Endodermal cell (in vitro differentiated cells): ENCODE data around the gene THSD4. TPM values are rescaled to one million over a fixed set of nuclear protein-coding genes. Genes with fewer than 3 reads are reported as not detected.

ENCODE experiments used
- DNase-seq: peaks from one replicate; pipeline ENCODE4 v3.0.0-alpha.2; 2017
- H3K27ac ChIP-seq: 2 replicates; pipeline ENCODE4 v1.5.1; 2013; ENCODE audit warnings: mild to moderate bottlenecking, low read depth, low read length, moderate library complexity
- H3K27me3 ChIP-seq: 2 replicates; pipeline ENCODE4 v1.6.1; 2013; ENCODE audit warnings: mild to moderate bottlenecking, low read length, moderate library complexity; ENCODE audit not compliant: insufficient read depth, control insufficient read depth, poor library complexity, severe bottlenecking
- H3K36me3 ChIP-seq: 2 replicates; pipeline ENCODE4 v1.7.0; 2013; ENCODE audit warnings: mild to moderate bottlenecking, low read length, moderate library complexity; ENCODE audit not compliant: control insufficient read depth, insufficient read depth
- H3K4me1 ChIP-seq: one replicate; pipeline ENCODE4 v1.7.0; 2013; ENCODE audit warnings: low read length; ENCODE audit not compliant: control insufficient read depth, insufficient read depth
- H3K4me3 ChIP-seq: 2 replicates; pipeline ENCODE4 v1.5.1; 2013; ENCODE audit warnings: mild to moderate bottlenecking, low read length, moderate library complexity
- H3K9ac ChIP-seq: 2 replicates; pipeline ENCODE4 v1.6.1; 2013; ENCODE audit warnings: mild to moderate bottlenecking, low read length, moderate library complexity; ENCODE audit not compliant: poor library complexity, severe bottlenecking; ENCODE audit errors: extremely low read depth
- H3K9me3 ChIP-seq: 2 replicates; pipeline ENCODE4 v1.6.1; 2013; ENCODE audit warnings: mild to moderate bottlenecking, low read length, moderate library complexity; ENCODE audit not compliant: control insufficient read depth
- H3K27ac Mint-ChIP-seq: 2 replicates; pipeline ENCODE4 v1.8.0; 2020; ENCODE audit warnings: mixed read lengths
- H3K27me3 Mint-ChIP-seq: 2 replicates; pipeline ENCODE4 v1.8.0; 2021; ENCODE audit warnings: mild to moderate bottlenecking, mixed read lengths; ENCODE audit not compliant: insufficient read depth
- H3K36me3 Mint-ChIP-seq: 2 replicates; pipeline ENCODE4 v1.8.0; 2020; ENCODE audit warnings: low read depth, mixed read lengths
- H3K4me1 Mint-ChIP-seq: 2 replicates; pipeline ENCODE4 v1.8.0; 2020; ENCODE audit warnings: mixed read lengths
- H3K4me3 Mint-ChIP-seq: 2 replicates; pipeline ENCODE4 v1.8.0; 2020; ENCODE audit warnings: mild to moderate bottlenecking, moderate library complexity, mixed read lengths
- H3K9me3 Mint-ChIP-seq: 2 replicates; pipeline ENCODE4 v1.8.0; 2020; ENCODE audit warnings: mild to moderate bottlenecking, mixed read lengths
- CTCF ChIP-seq: fragments of 200-600 bp; sonication (generic); conservative IDR thresholded peaks from 2 replicates; pipeline ENCODE4 v1.5.0; 2021; ENCODE audit warnings: antibody characterized with exemption, mild to moderate bottlenecking
- WGBS, 2 experiments: methylation state at CpG; one replicate each; pipeline versions ENCODE4 v1.1.5 to v1.1.7; 2013; ENCODE audit warnings: missing lambda C conversion rate in 2 of 2, mixed read lengths in 1 of 2; ENCODE audit not compliant: insufficient coverage in 1 of 2, insufficient read length in 1 of 2; 5-methylcytosine and 5-hydroxymethylcytosine counted together
- total RNA-seq, 2 donors: library from RNA; stranded (reverse); fragmentation: NEBNext Ultra II Directional in 1 of 2; extraction: Animal tissue kit (Norgen Biotek cat#: 25700) in 1 of 2; gene quantifications; 2 replicates in 1 of 2; 3 replicates in 1 of 2; pipeline ENCODE4 v1.2.1, GENCODE V29; 2021

The THSD4 gene
- total RNA-seq, 2 donors from 2014 or later: 4.6 to 5.4 TPM

GRCh38 chr15:71110405-71111180, 4.7 kb upstream of the THSD4 start:
- Mint-ChIP-seq H3K4me1 (peaks cover 34% of the 10 kb centered on the region), H3K4me3 (no peak overlapping the region), H3K27me3 (no peaks in the 10 kb centered on the region), H3K36me3 (no peaks in the 10 kb centered on the region), H3K27ac (no peak overlapping the region), H3K9me3 (no peaks in the 10 kb centered on the region)
- peaks cover 4% of the 10 kb centered on the region for H3K4me1 ChIP-seq
- no peaks in the 10 kb centered on the region for H3K9me3 ChIP-seq
- no peak for TF ChIP-seq CTCF
- no peaks in the 10 kb centered on the region for H3K36me3 ChIP-seq
- no peak overlapping the region for H3K27ac ChIP-seq
- H3K27me3 ChIP-seq: no peaks in the 10 kb centered on the region
- 88 to 89% methylated on average over 8 to 13 of the region's 13 CpGs for WGBS, 2 experiments
- no peak overlapping the region for H3K4me3 ChIP-seq
- peak; percentile 62 for DNase-seq
- no peak overlapping the region for H3K9ac ChIP-seq

- no peaks in the 10 kb centered on the region for H3K36me3 Mint-ChIP-seq
Observed at GRCh38 chr15:71111181-71111565, 4.1 kb upstream of the THSD4 start.

GRCh38 chr15:71111950-71112349, 3.3 kb upstream of the THSD4 start:
- Histone ChIP-seq H3K27ac (no peak overlapping the region), H3K9ac (no peak overlapping the region), H3K4me3 (no peak overlapping the region), H3K4me1 (peaks cover 4% of the 10 kb centered on the region), H3K36me3 (no peaks in the 10 kb centered on the region), H3K9me3 (no peaks in the 10 kb centered on the region), H3K27me3 (peaks cover 11% of the 10 kb centered on the region)
- peaks cover 40% of the 10 kb centered on the region for H3K4me1 Mint-ChIP-seq
- no peak overlapping the region for H3K27ac Mint-ChIP-seq
- no peak overlapping the region for H3K4me3 Mint-ChIP-seq
- H3K9me3 Mint-ChIP-seq: no peaks in the 10 kb centered on the region
- peaks cover 10% of the 10 kb centered on the region for H3K27me3 Mint-ChIP-seq
- no peak for DNase-seq
- 74% methylated on average over 4 of the region's 4 CpGs; no CpG with 5 or more reads in 1 of the 2 experiments for WGBS, 2 experiments
- no peak for TF ChIP-seq CTCF
- H3K36me3 Mint-ChIP-seq: no peaks in the 10 kb centered on the region

More at GRCh38 chr15:71111181-71111565, 4.1 kb upstream of the THSD4 start:
- Mint-ChIP-seq H3K9me3 (no peaks in the 10 kb centered on the region), H3K4me3 (no peak overlapping the region), H3K4me1 (peaks cover 36% of the 10 kb centered on the region), H3K27ac (no peak overlapping the region), H3K27me3 (peaks cover 2% of the 10 kb centered on the region)
- H3K27ac ChIP-seq: no peak overlapping the region
- DNase-seq: no peak
- no peaks in the 10 kb centered on the region for H3K9me3 ChIP-seq
- TF ChIP-seq CTCF: no peak
- H3K4me3 ChIP-seq: no peak overlapping the region
- peaks cover 3% of the 10 kb centered on the region for H3K27me3 ChIP-seq
- peaks cover 4% of the 10 kb centered on the region for H3K4me1 ChIP-seq
- WGBS, 2 experiments: 82 to 100% methylated on average over 1 of the region's 1 CpG
- H3K36me3 ChIP-seq: no peaks in the 10 kb centered on the region
- H3K9ac ChIP-seq: no peak overlapping the region
